Glutamatergic neuron (in vitro differentiated cells): ENCODE data around the gene KCNQ1. TPM values are rescaled to one million over a fixed set of nuclear protein-coding genes. Genes with fewer than 3 reads are reported as not detected.

Source experiments
- DNase-seq: peaks from one replicate; pipeline ENCODE4 v3.0.0; 2022
- H3K27ac Mint-ChIP-seq: one replicate; pipeline ENCODE4 v1.8.0; 2020; ENCODE audit warnings: mild to moderate bottlenecking, mixed read lengths, inconsistent platforms; ENCODE audit not compliant: unreplicated experiment
- H3K27me3 Mint-ChIP-seq: one replicate; pipeline ENCODE4 v1.8.0; 2020; ENCODE audit warnings: mild to moderate bottlenecking, moderate library complexity, mixed read lengths, inconsistent platforms; ENCODE audit not compliant: unreplicated experiment
- H3K36me3 Mint-ChIP-seq: one replicate; pipeline ENCODE4 v1.8.0; 2020; ENCODE audit warnings: mild to moderate bottlenecking, mixed read lengths, inconsistent platforms; ENCODE audit not compliant: unreplicated experiment
- H3K4me1 Mint-ChIP-seq: one replicate; pipeline ENCODE4 v1.8.0; 2020; ENCODE audit warnings: mild to moderate bottlenecking, low read depth, mixed read lengths, inconsistent platforms; ENCODE audit not compliant: unreplicated experiment
- H3K4me3 Mint-ChIP-seq: one replicate; pipeline ENCODE4 v1.8.0; 2020; ENCODE audit warnings: mild to moderate bottlenecking, mixed read lengths, inconsistent platforms; ENCODE audit not compliant: unreplicated experiment
- H3K9me3 Mint-ChIP-seq: one replicate; pipeline ENCODE4 v1.8.0; 2020; ENCODE audit warnings: mild to moderate bottlenecking, moderate library complexity, mixed read lengths, inconsistent platforms; ENCODE audit not compliant: unreplicated experiment
- CTCF ChIP-seq: fragments of 200-600 bp; sonication (generic); IDR thresholded peaks from one replicate; pipeline ENCODE4 v1.5.0; 2021; ENCODE audit not compliant: partially characterized antibody, unreplicated experiment
- total RNA-seq: library from RNA; stranded (reverse); fragmentation: NEBNext Ultra II Directional; extraction: Animal tissue kit (Norgen Biotek cat#: 25700); gene quantifications from one replicate; pipeline ENCODE4 v1.2.1, GENCODE V29; 2021; ENCODE audit not compliant: unreplicated experiment

Gene KCNQ1
- total RNA-seq, 1 donor from 2014 or later: 0.44 TPM

- peaks cover 3% of the 10 kb centered on the region for H3K4me1 Mint-ChIP-seq
- DNase-seq: no peak
- H3K4me3 Mint-ChIP-seq: no peak overlapping the region
- TF ChIP-seq CTCF: no peak
- no peak overlapping the region for H3K27ac Mint-ChIP-seq
- H3K36me3 Mint-ChIP-seq: no peaks in the 10 kb centered on the region
- peaks cover 3% of the 10 kb centered on the region for H3K9me3 Mint-ChIP-seq
- peaks cover 7% of the 10 kb centered on the region for H3K27me3 Mint-ChIP-seq
Measured at GRCh38 chr11:2507212-2507901, 62.5 kb downstream of the KCNQ1 start.

GRCh38 chr11:2507945-2508749, 63.3 kb downstream of the KCNQ1 start:
- Mint-ChIP-seq H3K4me3 (no peak overlapping the region), H3K27me3 (peaks cover 7% of the 10 kb centered on the region)

GRCh38 chr11:2508793-2509192, 64.0 kb downstream of the KCNQ1 start:
- H3K27me3 Mint-ChIP-seq: peaks cover 6% of the 10 kb centered on the region
- no peak for DNase-seq
- peaks cover 3% of the 10 kb centered on the region for H3K9me3 Mint-ChIP-seq
- no peak for TF ChIP-seq CTCF
- H3K36me3 Mint-ChIP-seq: no peaks in the 10 kb centered on the region
- no peak overlapping the region for H3K27ac Mint-ChIP-seq
- H3K4me3 Mint-ChIP-seq: no peak overlapping the region
- peaks cover 3% of the 10 kb centered on the region for H3K4me1 Mint-ChIP-seq

More at GRCh38 chr11:2507945-2508749, 63.3 kb downstream of the KCNQ1 start:
- DNase-seq: no peak
- TF ChIP-seq CTCF: no peak
- Mint-ChIP-seq H3K9me3 (peaks cover 3% of the 10 kb centered on the region), H3K4me1 (peaks cover 3% of the 10 kb centered on the region), H3K27ac (no peak overlapping the region), H3K36me3 (no peaks in the 10 kb centered on the region)

- Mint-ChIP-seq H3K36me3 (no peaks in the 10 kb centered on the region), H3K4me3 (no peak overlapping the region), H3K4me1 (peaks cover 3% of the 10 kb centered on the region), H3K9me3 (peaks cover 3% of the 10 kb centered on the region), H3K27me3 (peaks cover 5% of the 10 kb centered on the region), H3K27ac (no peak overlapping the region)
- TF ChIP-seq CTCF: no peak
- peak; percentile 14 for DNase-seq
Measured at GRCh38 chr11:2509481-2510001, 64.7 kb downstream of the KCNQ1 start.
